ENCODE data around the gene CALML5. TPM values are rescaled to one million over a fixed set of nuclear protein-coding genes. Genes with fewer than 3 reads are reported as not detected.
"Not testable (repeated sequence)": the region's sequence is repeated elsewhere in the genome, so short reads cannot be mapped to it uniquely, and the experiment has no call there.

CALML5 gene
- total RNA-seq, 1 donor from 2014 or later: not detected

GRCh38 chr10:5475974-5476807 is 23.2 kb downstream of the CALML5 start:
- not testable (repeated sequence) for DNase-seq (ENCODE audit: low spot score); H4K20me1 ChIP-seq (ENCODE audit: low read depth); H3K36me3 ChIP-seq; H3K4me3 Mint-ChIP-seq; H2AFZ ChIP-seq (replicated peaks); H3K27ac Mint-ChIP-seq; H3K27me3 Mint-ChIP-seq (ENCODE audit: insufficient read depth, low read depth); H3K9ac ChIP-seq; H3F3A ChIP-seq (ENCODE audit: low read depth); H3K27me3 ChIP-seq; H3K9me3 ChIP-seq (ENCODE audit: low read depth); H3K79me2 ChIP-seq (ENCODE audit: low read depth); H3K27ac ChIP-seq; H3K36me3 Mint-ChIP-seq; H3K4me1 Mint-ChIP-seq; H3K4me3 ChIP-seq
- peak overlapping the region; percentile 16 for H3K4me2 ChIP-seq
- peaks cover 11% of the 10 kb centered on the region for H3K9me3 Mint-ChIP-seq
- peak; percentile 26 for TF ChIP-seq EZH2phosphoT487 (IDR thresholded peaks at IDR 0.05)
- peaks cover 19% of the 10 kb centered on the region for H3K4me1 ChIP-seq

GRCh38 chr10:5475088-5475487 is 24.3 kb downstream of the CALML5 start:
- peaks cover 19% of the 10 kb centered on the region for H3K4me1 ChIP-seq
- not testable (repeated sequence) for H2AFZ ChIP-seq (replicated peaks); H3K4me3 Mint-ChIP-seq; H4K20me1 ChIP-seq (ENCODE audit: low read depth); H3K27me3 Mint-ChIP-seq (ENCODE audit: insufficient read depth, low read depth); H3K27ac Mint-ChIP-seq; DNase-seq (ENCODE audit: low spot score); H3K36me3 ChIP-seq; H3K36me3 Mint-ChIP-seq; H3K27ac ChIP-seq; H3K9me3 ChIP-seq (ENCODE audit: low read depth); H3K4me3 ChIP-seq; H3F3A ChIP-seq (ENCODE audit: low read depth); H3K79me2 ChIP-seq (ENCODE audit: low read depth); H3K27me3 ChIP-seq; H3K9ac ChIP-seq; H3K4me1 Mint-ChIP-seq; H3K4me2 ChIP-seq
- H3K9me3 Mint-ChIP-seq: peaks cover 13% of the 10 kb centered on the region

GRCh38 chr10:5474642-5475041 is 24.7 kb downstream of the CALML5 start:
- H3K9me3 ChIP-seq (ENCODE audit: low read depth); H3K4me1 Mint-ChIP-seq; H3K27ac Mint-ChIP-seq; H4K20me1 ChIP-seq (ENCODE audit: low read depth); H3K27me3 Mint-ChIP-seq (ENCODE audit: insufficient read depth, low read depth); H3F3A ChIP-seq (ENCODE audit: low read depth); H3K27ac ChIP-seq; H3K4me3 ChIP-seq; H3K9ac ChIP-seq; H2AFZ ChIP-seq (replicated peaks); H3K36me3 Mint-ChIP-seq; H3K4me3 Mint-ChIP-seq; DNase-seq (ENCODE audit: low spot score); H3K27me3 ChIP-seq; H3K79me2 ChIP-seq (ENCODE audit: low read depth); H3K36me3 ChIP-seq; H3K4me2 ChIP-seq: not testable (repeated sequence)
- H3K4me1 ChIP-seq: peaks cover 19% of the 10 kb centered on the region
- peaks cover 13% of the 10 kb centered on the region for H3K9me3 Mint-ChIP-seq

- TF ChIP-seq CTCF (IDR thresholded peaks at IDR 0.05) (no peak), EZH2phosphoT487 (IDR thresholded peaks at IDR 0.05) (no peak), EZH2 (IDR thresholded peaks at IDR 0.05) (no peak)
Measured at GRCh38 chr10:5470062-5470751, 29.2 kb downstream of the CALML5 start.

More at GRCh38 chr10:5470062-5470751, 29.2 kb downstream of the CALML5 start:
- no peak overlapping the region for H3K9ac ChIP-seq
- H3K27me3 ChIP-seq: no peaks in the 10 kb centered on the region
- Mint-ChIP-seq H3K9me3 (peaks cover 20% of the 10 kb centered on the region), H3K4me3 (no peak overlapping the region), H3K27me3 (ENCODE audit: insufficient read depth, low read depth) (peaks cover 8% of the 10 kb centered on the region), H3K36me3 (peaks cover 2% of the 10 kb centered on the region), H3K27ac (no peak overlapping the region), H3K4me1 (peaks cover 35% of the 10 kb centered on the region)
- H3K4me1 ChIP-seq: peaks cover 14% of the 10 kb centered on the region
- H3F3A ChIP-seq (ENCODE audit: low read depth): peaks cover 6% of the 10 kb centered on the region
- no peak overlapping the region for H3K4me3 ChIP-seq
- H4K20me1 ChIP-seq (ENCODE audit: low read depth): no peaks in the 10 kb centered on the region
- H3K79me2 ChIP-seq (ENCODE audit: low read depth): no peaks in the 10 kb centered on the region
- no peak overlapping the region for H2AFZ ChIP-seq (replicated peaks)
- no peaks in the 10 kb centered on the region for H3K36me3 ChIP-seq
- no peak overlapping the region for H3K4me2 ChIP-seq
- H3K9me3 ChIP-seq (ENCODE audit: low read depth): no peaks in the 10 kb centered on the region
- no peak overlapping the region for H3K27ac ChIP-seq
- no peak for DNase-seq (ENCODE audit: low spot score)

Data from neural progenitor cell (in vitro differentiated cells).